Fibroblast of lung (primary cell): ENCODE data around the gene CLOCK. TPM values are rescaled to one million over a fixed set of nuclear protein-coding genes. Genes with fewer than 3 reads are reported as not detected.

ENCODE experiments used
- DNase-seq, 2 donors: peaks; one replicate each; pipeline versions ENCODE4 v3.0.0 to v3.0.0-alpha.2; 2010; ENCODE audit warnings: low read depth in 2 of 2
- H2AFZ ChIP-seq: 2 replicates; pipeline ENCODE4 v1.5.1; 2012; ENCODE audit warnings: low read length, control low read depth, inconsistent platforms
- H3K27ac ChIP-seq: 2 replicates; pipeline ENCODE4 v1.5.1; 2011; ENCODE audit warnings: low read length, control low read depth; ENCODE audit not compliant: insufficient read depth
- H3K27me3 ChIP-seq: 2 replicates; pipeline ENCODE4 v1.5.1; 2011; ENCODE audit warnings: mild to moderate bottlenecking, low read length; ENCODE audit not compliant: control insufficient read depth, insufficient read depth
- H3K36me3 ChIP-seq: 2 replicates; pipeline ENCODE4 v1.5.1; 2011; ENCODE audit warnings: low read length; ENCODE audit not compliant: control insufficient read depth, insufficient read depth
- H3K4me1 ChIP-seq: 2 replicates; pipeline ENCODE4 v1.5.1; 2011; ENCODE audit warnings: low read length; ENCODE audit not compliant: control insufficient read depth, insufficient read depth; ENCODE audit errors: extremely low read depth
- H3K4me2 ChIP-seq: 2 replicates; pipeline ENCODE4 v1.5.1; 2011; ENCODE audit warnings: low read length, control low read depth; ENCODE audit not compliant: insufficient read depth; ENCODE audit errors: extremely low read depth
- H3K4me3 ChIP-seq, 4 experiments: fragments of 200-600 bp in 1 of 4; sonication (generic) in 1 of 4; replicated peaks in 1 of 4; 2 replicates each; pipeline ENCODE4 v1.5.1; 2011 to 2016; ENCODE audit warnings: low read length in 4 of 4, low read depth in 3 of 4, mild to moderate bottlenecking in 3 of 4, control low read depth in 2 of 4, inconsistent platforms in 1 of 4, mixed read lengths in 1 of 4; ENCODE audit not compliant: insufficient read depth in 1 of 4; ENCODE audit errors: control extremely low read depth in 1 of 4
- H3K79me2 ChIP-seq: 2 replicates; pipeline ENCODE4 v1.5.1; 2012; ENCODE audit warnings: mild to moderate bottlenecking, low read length, inconsistent platforms; ENCODE audit not compliant: control insufficient read depth, insufficient read depth
- H3K9ac ChIP-seq: 2 replicates; pipeline ENCODE4 v1.5.1; 2011; ENCODE audit warnings: mild to moderate bottlenecking, low read length, control low read depth; ENCODE audit not compliant: insufficient read depth
- H3K9me3 ChIP-seq: 2 replicates; pipeline ENCODE4 v1.5.1; 2012; ENCODE audit warnings: low read depth, low read length; ENCODE audit not compliant: control insufficient read depth, insufficient read depth
- H4K20me1 ChIP-seq: 2 replicates; pipeline ENCODE4 v1.5.1; 2011; ENCODE audit warnings: low read length; ENCODE audit not compliant: control insufficient read depth, insufficient read depth; ENCODE audit errors: extremely low read depth
- CTCF ChIP-seq, 2 donors: IDR thresholded peaks in 1 of 2; conservative IDR thresholded peaks in 1 of 2; 1 replicate in 1 of 2; 2 replicates in 1 of 2; pipeline ENCODE4 v1.5.1; 2011 to 2012; ENCODE audit warnings: low read length in 2 of 2, control low read depth in 1 of 2, inconsistent platforms in 1 of 2, low read depth in 1 of 2, mild to moderate bottlenecking in 1 of 2
- EZH2 ChIP-seq: IDR thresholded peaks from 2 replicates; pipeline ENCODE4 v1.5.1; 2012; ENCODE audit warnings: low read length, control low read depth, mild to moderate bottlenecking; ENCODE audit errors: missing control alignments
- polyA plus RNA-seq, 2 donors: library from polyadenylated mRNA; depleted of rRNA in 1 of 2; stranded (reverse) in 1 of 2; unstranded in 1 of 2; fragments of >200 nt; gene quantifications; 2 replicates each; pipeline ENCODE4 v1.2.1, GENCODE V29; 2011 to 2012; ENCODE audit warnings: missing spikeins in 1 of 2
- total RNA-seq: library from RNA; depleted of rRNA; stranded (reverse); fragments of >200 nt; gene quantifications from 2 replicates; pipeline ENCODE4 v1.2.1, GENCODE V29; 2014

The CLOCK gene
- total and polyA plus RNA-seq, 2 donors (not counting 1 experiment from before 2014, with no cell fraction given), result 26.1 to 27.4 TPM

GRCh38 chr4:55518442-55518841 lies 28.3 kb downstream of the CLOCK start:
- no peaks in the 10 kb centered on the region for H3K4me1 ChIP-seq
- peaks cover 12% of the 10 kb centered on the region for H3K79me2 ChIP-seq
- no peak for DNase-seq

GRCh38 chr4:55517526-55518229 lies 29.0 kb downstream of the CLOCK start:
- no peak for TF ChIP-seq CTCF (conservative IDR thresholded peaks at IDR 0.05 in 1 of 2, IDR thresholded peaks at IDR 0.05 in 1 of 2; ENCODE audit: low read depth in 1 of 2, low read length in 2 of 2)
- TF ChIP-seq EZH2, result no peak
- no peaks in the 10 kb centered on the region for H3K4me1 ChIP-seq
- H3K27ac ChIP-seq, result no peak overlapping the region
- H4K20me1 ChIP-seq, result no peaks in the 10 kb centered on the region
- DNase-seq, result no peak
- no peaks in the 10 kb centered on the region for H3K27me3 ChIP-seq
- H3K36me3 ChIP-seq, result no peaks in the 10 kb centered on the region
- H2AFZ ChIP-seq, result no peak overlapping the region
- H3K4me3 ChIP-seq, result no peak overlapping the region
- no peaks in the 10 kb centered on the region for H3K9me3 ChIP-seq
- H3K79me2 ChIP-seq, result peaks cover 8% of the 10 kb centered on the region
- H3K9ac ChIP-seq, result no peak overlapping the region
- H3K4me2 ChIP-seq, result no peak overlapping the region

More at GRCh38 chr4:55518442-55518841, 28.3 kb downstream of the CLOCK start:
- H3K9ac ChIP-seq, result no peak overlapping the region
- H3K27me3 ChIP-seq, result no peaks in the 10 kb centered on the region
- H4K20me1 ChIP-seq, result no peaks in the 10 kb centered on the region
- no peak overlapping the region for H3K27ac ChIP-seq
- TF ChIP-seq CTCF (conservative IDR thresholded peaks at IDR 0.05 in 1 of 2, IDR thresholded peaks at IDR 0.05 in 1 of 2; ENCODE audit: low read depth in 1 of 2, low read length in 2 of 2), result no peak
- TF ChIP-seq EZH2, result no peak
- no peak overlapping the region for H3K4me3 ChIP-seq
- no peaks in the 10 kb centered on the region for H3K36me3 ChIP-seq
- H3K4me2 ChIP-seq, result no peak overlapping the region
- H2AFZ ChIP-seq, result no peak overlapping the region
- no peaks in the 10 kb centered on the region for H3K9me3 ChIP-seq

GRCh38 chr4:55512922-55513571 lies 33.7 kb downstream of the CLOCK start:
- H3K4me2 ChIP-seq, result no peak overlapping the region
- no peaks in the 10 kb centered on the region for H3K36me3 ChIP-seq
- no peak overlapping the region for H3K9ac ChIP-seq
- H3K27me3 ChIP-seq, result no peaks in the 10 kb centered on the region
- DNase-seq, result peak in 1 of 2 donors; percentile 31
- no peaks in the 10 kb centered on the region for H3K4me1 ChIP-seq
- peaks cover 4% of the 10 kb centered on the region for H3K79me2 ChIP-seq
- no peak overlapping the region for H2AFZ ChIP-seq
- no peak overlapping the region for H3K27ac ChIP-seq
- no peaks in the 10 kb centered on the region for H3K9me3 ChIP-seq
- H4K20me1 ChIP-seq, result no peaks in the 10 kb centered on the region
- no peak overlapping the region for H3K4me3 ChIP-seq
- TF ChIP-seq CTCF (conservative IDR thresholded peaks at IDR 0.05 in 1 of 2, IDR thresholded peaks at IDR 0.05 in 1 of 2; ENCODE audit: low read depth in 1 of 2, low read length in 2 of 2) (no peak), EZH2 (no peak)
